Measurements from ENCODE around the gene C19orf53. TPM values are rescaled to one million over a fixed set of nuclear protein-coding genes. Genes with fewer than 3 reads are reported as not detected.

C19orf53 gene
- total and polyA plus RNA-seq, 2 donors (not counting 1 experiment from before 2014, with no cell fraction given) = 58.8 to 146 TPM

DNA sequence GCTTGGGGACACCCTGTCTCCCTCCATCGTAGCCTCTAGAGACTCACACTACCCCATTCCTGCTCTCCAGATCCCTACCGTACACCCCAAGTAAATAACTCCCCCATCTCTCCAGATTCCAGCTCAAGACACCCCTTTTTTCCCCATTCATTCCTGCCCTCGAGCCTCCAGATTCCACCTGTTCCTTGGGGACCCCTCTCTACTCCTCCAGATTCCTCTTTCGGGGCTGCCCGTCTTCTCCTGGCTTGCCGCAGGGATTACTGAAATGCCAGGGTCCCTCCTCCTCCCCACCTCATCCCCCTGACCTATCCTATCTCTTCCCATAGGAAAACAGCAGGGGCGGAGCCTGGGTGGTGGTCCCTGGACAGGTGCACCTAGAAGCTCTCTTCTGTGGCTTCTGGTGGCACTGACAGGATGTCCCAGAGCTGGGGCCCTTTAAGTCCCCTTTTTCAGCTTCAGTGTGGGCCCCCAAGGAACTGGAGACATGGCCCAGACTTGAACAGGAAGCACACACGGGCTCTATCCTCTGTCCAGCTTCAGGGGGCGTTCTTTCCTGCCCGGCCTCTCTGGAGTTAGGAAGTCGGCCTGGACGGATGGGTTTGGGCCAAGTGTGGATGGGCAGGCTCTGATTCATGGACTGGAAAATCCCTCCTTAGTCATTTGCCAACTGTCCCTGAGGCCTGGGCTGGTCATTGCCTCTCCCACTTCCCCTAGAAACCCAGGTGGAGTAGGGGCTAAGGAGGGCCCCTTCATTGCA, 22.2 kb downstream of the C19orf53 start:
- no peak overlapping the region for H2AFZ ChIP-seq (ENCODE audit: low read length)

DNA sequence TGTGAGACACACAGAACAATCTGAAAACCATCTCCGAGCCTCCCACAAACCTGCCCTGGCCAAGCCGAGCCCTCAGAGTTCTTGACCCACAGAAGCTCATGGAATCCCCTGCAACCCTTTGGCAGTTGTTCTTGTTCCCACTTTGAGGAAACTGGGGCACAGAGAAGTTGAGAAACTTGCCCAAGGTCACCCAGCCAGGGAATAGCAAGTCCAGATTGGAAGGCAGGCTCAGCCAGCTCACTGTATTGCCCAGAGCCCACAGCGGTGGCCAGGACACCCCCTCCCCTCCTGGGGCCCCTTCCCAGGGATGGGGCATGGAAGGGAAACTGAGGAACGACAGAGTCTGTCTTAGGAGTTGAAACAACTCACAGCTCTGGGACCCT, 22.8 kb downstream of the C19orf53 start:
- DNase-seq (ENCODE audit: low read depth in 2 of 2) = no peak
- H3K9ac ChIP-seq (ENCODE audit: insufficient read depth, low read length) = peak overlapping the region; percentile 3
- peak overlapping the region; percentile 6 to 77 (median 31) for H3K4me3 ChIP-seq (replicated peaks in 1 of 4; ENCODE audit: control extremely low read depth in 1 of 4, insufficient read depth in 1 of 4, low read depth in 3 of 4, low read length in 4 of 4)
- H3K9me3 ChIP-seq (ENCODE audit: control insufficient read depth, insufficient read depth, low read depth, low read length) = no peaks in the 10 kb centered on the region
- H3K27me3 ChIP-seq (ENCODE audit: control insufficient read depth, insufficient read depth, low read length) = no peaks in the 10 kb centered on the region
- no peak overlapping the region for H2AFZ ChIP-seq (ENCODE audit: low read length)
- no peaks in the 10 kb centered on the region for H4K20me1 ChIP-seq (ENCODE audit: control insufficient read depth, extremely low read depth, insufficient read depth, low read length)
- TF ChIP-seq, protein P1, sequence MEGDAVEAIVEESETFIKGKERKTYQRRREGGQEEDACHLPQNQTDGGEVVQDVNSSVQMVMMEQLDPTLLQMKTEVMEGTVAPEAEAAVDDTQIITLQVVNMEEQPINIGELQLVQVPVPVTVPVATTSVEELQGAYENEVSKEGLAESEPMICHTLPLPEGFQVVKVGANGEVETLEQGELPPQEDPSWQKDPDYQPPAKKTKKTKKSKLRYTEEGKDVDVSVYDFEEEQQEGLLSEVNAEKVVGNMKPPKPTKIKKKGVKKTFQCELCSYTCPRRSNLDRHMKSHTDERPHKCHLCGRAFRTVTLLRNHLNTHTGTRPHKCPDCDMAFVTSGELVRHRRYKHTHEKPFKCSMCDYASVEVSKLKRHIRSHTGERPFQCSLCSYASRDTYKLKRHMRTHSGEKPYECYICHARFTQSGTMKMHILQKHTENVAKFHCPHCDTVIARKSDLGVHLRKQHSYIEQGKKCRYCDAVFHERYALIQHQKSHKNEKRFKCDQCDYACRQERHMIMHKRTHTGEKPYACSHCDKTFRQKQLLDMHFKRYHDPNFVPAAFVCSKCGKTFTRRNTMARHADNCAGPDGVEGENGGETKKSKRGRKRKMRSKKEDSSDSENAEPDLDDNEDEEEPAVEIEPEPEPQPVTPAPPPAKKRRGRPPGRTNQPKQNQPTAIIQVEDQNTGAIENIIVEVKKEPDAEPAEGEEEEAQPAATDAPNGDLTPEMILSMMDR (conservative IDR thresholded peaks at IDR 0.05 in 1 of 2, IDR thresholded peaks at IDR 0.05 in 1 of 2; ENCODE audit: low read depth in 1 of 2, low read length in 2 of 2) = no peak
- no peak for TF ChIP-seq EZH2 (IDR thresholded peaks at IDR 0.05; ENCODE audit: low read length, missing control alignments)
- H3K4me2 ChIP-seq (ENCODE audit: extremely low read depth, insufficient read depth, low read length) = peak overlapping the region; percentile 78
- H3K79me2 ChIP-seq (ENCODE audit: control insufficient read depth, insufficient read depth, low read length) = peaks cover 9% of the 10 kb centered on the region
- H3K36me3 ChIP-seq (ENCODE audit: control insufficient read depth, insufficient read depth, low read length) = peaks cover 4% of the 10 kb centered on the region
- peak overlapping the region; percentile 89 for H3K27ac ChIP-seq (ENCODE audit: insufficient read depth, low read length)
- H3K4me1 ChIP-seq (ENCODE audit: control insufficient read depth, extremely low read depth, insufficient read depth, low read length) = peaks cover 13% of the 10 kb centered on the region

More for the DNA sequence above, 22.2 kb downstream of the C19orf53 start:
- peaks cover 13% of the 10 kb centered on the region for H3K4me1 ChIP-seq (ENCODE audit: control insufficient read depth, extremely low read depth, insufficient read depth, low read length)
- H4K20me1 ChIP-seq (ENCODE audit: control insufficient read depth, extremely low read depth, insufficient read depth, low read length) = no peaks in the 10 kb centered on the region
- peak overlapping the region; percentile 69 to 83 (median 76) for H3K4me3 ChIP-seq (replicated peaks in 1 of 4; ENCODE audit: control extremely low read depth in 1 of 4, insufficient read depth in 1 of 4, low read depth in 3 of 4, low read length in 4 of 4)
- no peaks in the 10 kb centered on the region for H3K9me3 ChIP-seq (ENCODE audit: control insufficient read depth, insufficient read depth, low read depth, low read length)
- no peaks in the 10 kb centered on the region for H3K27me3 ChIP-seq (ENCODE audit: control insufficient read depth, insufficient read depth, low read length)
- H3K9ac ChIP-seq (ENCODE audit: insufficient read depth, low read length) = peak overlapping the region; percentile 84
- H3K36me3 ChIP-seq (ENCODE audit: control insufficient read depth, insufficient read depth, low read length) = peaks cover 4% of the 10 kb centered on the region
- DNase-seq (ENCODE audit: low read depth in 2 of 2) = peak; percentile 90 to 97
- H3K27ac ChIP-seq (ENCODE audit: insufficient read depth, low read length) = peak overlapping the region; percentile 89
- TF ChIP-seq EZH2 (IDR thresholded peaks at IDR 0.05; ENCODE audit: low read length, missing control alignments) = no peak
- TF ChIP-seq, protein P1 (conservative IDR thresholded peaks at IDR 0.05 in 1 of 2, IDR thresholded peaks at IDR 0.05 in 1 of 2; ENCODE audit: low read depth in 1 of 2, low read length in 2 of 2) = peak; percentile 35 to 48
- peak overlapping the region; percentile 95 for H3K4me2 ChIP-seq (ENCODE audit: extremely low read depth, insufficient read depth, low read length)
- H3K79me2 ChIP-seq (ENCODE audit: control insufficient read depth, insufficient read depth, low read length) = peaks cover 9% of the 10 kb centered on the region

DNA sequence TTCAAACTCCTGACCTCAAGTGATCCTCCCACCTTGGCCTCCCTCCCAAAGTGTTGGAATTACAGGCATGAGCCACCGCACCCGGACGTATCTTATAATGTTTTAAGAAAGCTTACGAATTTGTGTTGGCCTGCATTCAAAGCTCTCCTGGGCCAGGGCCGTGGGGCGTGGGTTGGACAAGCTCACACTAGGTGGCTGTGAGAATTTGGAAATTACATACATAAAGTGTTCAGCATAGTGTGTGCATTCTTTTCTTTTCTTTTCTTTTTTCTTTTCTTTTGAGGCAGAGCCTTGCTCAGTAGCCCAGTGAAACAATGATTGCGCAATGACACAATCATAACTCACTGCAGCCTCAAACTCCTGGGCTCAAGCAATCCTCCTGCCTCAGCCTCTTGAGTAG, 23.6 kb downstream of the C19orf53 start:
- Histone ChIP-seq H3K4me3 (replicated peaks in 1 of 4; ENCODE audit: control extremely low read depth in 1 of 4, insufficient read depth in 1 of 4, low read depth in 3 of 4, low read length in 4 of 4) (no peak overlapping the region), H3K4me2 (ENCODE audit: extremely low read depth, insufficient read depth, low read length) (no peak overlapping the region), H3K4me1 (ENCODE audit: control insufficient read depth, extremely low read depth, insufficient read depth, low read length) (peaks cover 13% of the 10 kb centered on the region), H3K36me3 (ENCODE audit: control insufficient read depth, insufficient read depth, low read length) (peaks cover 4% of the 10 kb centered on the region), H2AFZ (ENCODE audit: low read length) (no peak overlapping the region), H3K27ac (ENCODE audit: insufficient read depth, low read length) (peak overlapping the region; percentile 25), H3K9ac (ENCODE audit: insufficient read depth, low read length) (no peak overlapping the region), H3K79me2 (ENCODE audit: control insufficient read depth, insufficient read depth, low read length) (peaks cover 9% of the 10 kb centered on the region), H4K20me1 (ENCODE audit: control insufficient read depth, extremely low read depth, insufficient read depth, low read length) (no peaks in the 10 kb centered on the region), H3K9me3 (ENCODE audit: control insufficient read depth, insufficient read depth, low read depth, low read length) (no peaks in the 10 kb centered on the region), H3K27me3 (ENCODE audit: control insufficient read depth, insufficient read depth, low read length) (no peaks in the 10 kb centered on the region)
- TF ChIP-seq, protein P1 (conservative IDR thresholded peaks at IDR 0.05 in 1 of 2, IDR thresholded peaks at IDR 0.05 in 1 of 2; ENCODE audit: low read depth in 1 of 2, low read length in 2 of 2) = no peak
- TF ChIP-seq EZH2 (IDR thresholded peaks at IDR 0.05; ENCODE audit: low read length, missing control alignments) = no peak
- DNase-seq (ENCODE audit: low read depth in 2 of 2) = peak; percentile 63 to 94

Data from fibroblast of lung (primary cell).